ENCODE results near the gene RALGAPA2. TPM values are rescaled to one million over a fixed set of nuclear protein-coding genes. Genes with fewer than 3 reads are reported as not detected.
A peak's percentile ranks its signal among the peaks of the same experiment; 100 is the strongest.

RALGAPA2 gene
- total RNA-seq, 4 donors from 2014 or later, result 20.1 to 27.7 (median 23.0) TPM

DNA sequence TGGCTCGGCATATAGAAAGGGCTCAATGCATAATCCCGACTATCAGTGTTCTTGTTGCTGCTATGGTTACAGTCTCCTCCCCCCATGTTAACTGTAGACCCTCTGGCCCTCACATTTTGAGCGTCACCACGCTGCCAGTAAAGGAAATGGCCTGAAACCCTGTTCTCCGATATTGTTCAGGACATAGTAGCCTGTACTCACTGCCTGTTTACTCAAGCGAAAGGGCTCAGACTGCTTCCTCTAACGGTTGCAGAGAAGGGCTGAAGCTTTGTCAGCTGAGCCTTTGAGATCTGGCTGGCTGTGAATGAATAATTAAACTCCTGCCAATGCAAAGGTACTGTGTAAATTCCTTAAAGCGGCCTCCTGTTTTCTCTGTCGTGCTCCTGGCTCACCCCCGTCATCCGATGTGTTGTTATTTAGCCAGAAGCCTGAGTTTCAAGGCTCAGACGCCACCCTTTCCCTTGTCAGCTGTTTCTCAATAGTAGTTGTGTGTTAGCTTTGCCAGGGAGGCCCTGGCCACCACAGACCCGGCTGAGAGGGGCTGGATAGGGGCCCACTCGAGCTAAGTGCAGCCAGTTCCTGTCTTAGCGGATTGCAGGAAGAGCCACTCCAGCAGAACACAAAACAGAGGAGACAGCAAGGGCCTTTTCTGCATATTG, 31.2 kb upstream of the RALGAPA2 start:
- H3K4me3 ChIP-seq, result no peak overlapping the region
- WGBS, result 25% methylated on average over 15 of the region's 15 CpGs
- peak overlapping the region; percentile 62 to 77 (median 68) for H3K27ac ChIP-seq (replicated peaks in 1 of 4)
- H3K36me3 ChIP-seq, result no peaks in the 10 kb centered on the region
- no peaks in the 10 kb centered on the region for H3K27me3 ChIP-seq
- no peak for DNase-seq (ENCODE audit: extremely low spot score)
- TF ChIP-seq EP300 (IDR thresholded peaks at IDR 0.05), result peak; percentile 42
- TF ChIP-seq POLR2A (IDR thresholded peaks at IDR 0.05; ENCODE audit: low read depth), result no peak
- TF ChIP-seq POLR2AphosphoS5 (IDR thresholded peaks at IDR 0.05), result peak; percentile 48 to 59
- TF ChIP-seq, protein P1, sequence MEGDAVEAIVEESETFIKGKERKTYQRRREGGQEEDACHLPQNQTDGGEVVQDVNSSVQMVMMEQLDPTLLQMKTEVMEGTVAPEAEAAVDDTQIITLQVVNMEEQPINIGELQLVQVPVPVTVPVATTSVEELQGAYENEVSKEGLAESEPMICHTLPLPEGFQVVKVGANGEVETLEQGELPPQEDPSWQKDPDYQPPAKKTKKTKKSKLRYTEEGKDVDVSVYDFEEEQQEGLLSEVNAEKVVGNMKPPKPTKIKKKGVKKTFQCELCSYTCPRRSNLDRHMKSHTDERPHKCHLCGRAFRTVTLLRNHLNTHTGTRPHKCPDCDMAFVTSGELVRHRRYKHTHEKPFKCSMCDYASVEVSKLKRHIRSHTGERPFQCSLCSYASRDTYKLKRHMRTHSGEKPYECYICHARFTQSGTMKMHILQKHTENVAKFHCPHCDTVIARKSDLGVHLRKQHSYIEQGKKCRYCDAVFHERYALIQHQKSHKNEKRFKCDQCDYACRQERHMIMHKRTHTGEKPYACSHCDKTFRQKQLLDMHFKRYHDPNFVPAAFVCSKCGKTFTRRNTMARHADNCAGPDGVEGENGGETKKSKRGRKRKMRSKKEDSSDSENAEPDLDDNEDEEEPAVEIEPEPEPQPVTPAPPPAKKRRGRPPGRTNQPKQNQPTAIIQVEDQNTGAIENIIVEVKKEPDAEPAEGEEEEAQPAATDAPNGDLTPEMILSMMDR (IDR thresholded peaks at IDR 0.05), result no peak
- peaks cover 37 to 46% (median 41%) of the 10 kb centered on the region in 4 donors for H3K4me1 ChIP-seq
- intact Hi-C loops (cut with DNase I), result no loop called here
- H3K9me3 ChIP-seq, result peaks cover 0 to 4% (median 0%) of the 10 kb centered on the region in 4 donors

DNA sequence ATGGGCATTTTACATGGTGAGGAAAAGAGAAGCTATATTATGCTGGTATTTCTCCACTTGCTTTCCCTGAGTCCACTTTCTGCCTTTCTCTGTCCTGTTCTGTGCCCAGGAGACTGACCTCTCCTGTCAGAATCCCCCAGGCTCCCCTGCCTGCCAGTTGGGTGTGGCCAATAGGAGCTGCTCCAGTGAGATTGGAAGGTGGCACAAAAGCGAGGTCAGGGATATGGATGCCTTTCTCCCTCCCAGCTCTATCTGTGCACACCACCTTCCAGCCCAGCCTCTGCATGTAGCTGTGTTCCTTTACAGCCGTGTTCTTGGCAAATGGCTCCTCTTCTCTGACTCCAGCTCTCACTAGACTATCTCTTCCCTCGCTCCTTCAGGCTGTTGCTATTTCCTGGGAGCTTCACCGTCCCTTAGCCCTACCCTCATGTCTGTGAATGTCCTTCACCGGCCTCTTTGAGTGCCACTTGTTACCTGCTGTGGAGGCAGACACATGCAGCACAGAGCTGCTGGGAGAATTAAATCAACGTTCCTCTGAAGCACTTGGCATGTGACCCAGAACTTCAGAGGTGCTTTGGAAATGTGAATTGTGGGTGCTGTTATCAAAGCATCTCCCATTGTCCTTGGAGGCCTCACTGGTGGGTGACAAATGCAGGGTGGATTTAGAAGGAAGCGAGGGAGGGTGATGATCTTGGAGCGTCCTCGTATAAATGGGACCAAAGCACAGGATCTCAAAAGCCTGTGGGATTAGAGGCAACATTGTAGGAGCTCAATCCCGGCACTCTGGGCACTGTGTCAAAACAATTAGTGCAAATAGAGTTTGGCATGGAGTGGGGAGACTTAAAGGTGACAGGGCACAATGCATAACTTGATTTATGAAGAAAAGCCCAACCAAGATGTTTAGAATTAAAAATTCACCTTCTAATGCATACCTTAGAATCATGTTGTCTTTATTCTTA, 28.9 kb upstream of the RALGAPA2 start:
- intact Hi-C loops (cut with DNase I), result no loop called here
- Histone ChIP-seq H3K27ac (replicated peaks in 1 of 4) (peak overlapping the region in 1 of 4 donors; percentile 19), H3K27me3 (no peaks in the 10 kb centered on the region), H3K36me3 (no peaks in the 10 kb centered on the region), H3K9me3 (peaks cover 0 to 4% (median 0%) of the 10 kb centered on the region in 4 donors), H3K4me1 (peaks cover 40 to 46% (median 41%) of the 10 kb centered on the region in 4 donors), H3K4me3 (no peak overlapping the region)
- DNase-seq (ENCODE audit: extremely low spot score), result no peak
- 64% methylated on average over 10 of the region's 10 CpGs for WGBS
- TF ChIP-seq POLR2A (IDR thresholded peaks at IDR 0.05; ENCODE audit: low read depth) (no peak), POLR2AphosphoS5 (IDR thresholded peaks at IDR 0.05) (no peak), EP300 (IDR thresholded peaks at IDR 0.05) (no peak)
- TF ChIP-seq, protein P1 (IDR thresholded peaks at IDR 0.05), result no peak

DNA sequence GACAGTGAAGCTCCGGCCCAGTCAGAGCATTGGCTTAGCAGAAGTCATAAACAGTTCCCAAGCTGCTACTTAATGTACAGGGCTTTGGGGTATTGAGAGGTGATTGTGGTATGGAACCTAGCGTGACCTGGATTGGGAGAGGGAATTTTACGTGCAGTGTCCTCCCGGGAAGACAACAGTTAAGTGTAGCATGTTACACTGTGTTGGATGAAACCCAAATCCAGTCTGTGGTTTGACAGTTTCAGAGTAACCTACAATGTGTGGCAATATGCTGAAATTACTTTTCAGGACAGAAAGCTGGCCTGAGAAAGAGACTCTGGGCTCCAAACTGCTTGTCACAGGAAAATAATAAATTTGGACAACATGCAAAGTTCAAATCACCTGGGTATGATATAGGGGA, 28.1 kb upstream of the RALGAPA2 start:
- peak overlapping the region in 1 of 4 donors; percentile 19 for H3K27ac ChIP-seq (replicated peaks in 1 of 4)

DNA sequence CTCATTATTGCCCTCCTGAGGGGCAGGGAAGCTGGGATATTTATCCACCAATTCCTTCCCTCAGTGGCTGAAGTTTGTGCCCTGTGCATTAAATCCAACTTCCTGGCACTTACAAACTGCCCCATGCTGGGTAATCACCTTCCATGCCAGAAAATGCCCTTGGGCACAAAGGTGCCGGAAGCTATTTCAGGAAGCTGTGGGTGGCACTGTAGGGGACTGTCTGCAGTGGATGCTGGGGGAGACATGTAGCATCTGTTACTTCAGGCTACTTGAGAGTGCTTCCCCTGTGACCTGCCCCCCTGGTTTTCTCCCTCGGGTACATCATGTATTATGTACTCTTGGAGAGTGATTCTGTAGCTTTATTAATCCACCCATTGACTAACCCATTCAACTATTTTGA, 24.7 kb upstream of the RALGAPA2 start:
- H3K27me3 ChIP-seq, result no peaks in the 10 kb centered on the region
- no peak overlapping the region for H3K4me3 ChIP-seq
- peak; percentile 75 for DNase-seq (ENCODE audit: extremely low spot score)
- TF ChIP-seq POLR2A (IDR thresholded peaks at IDR 0.05; ENCODE audit: low read depth) (no peak), POLR2AphosphoS5 (IDR thresholded peaks at IDR 0.05) (no peak), EP300 (IDR thresholded peaks at IDR 0.05) (no peak)
- TF ChIP-seq, protein P1 (IDR thresholded peaks at IDR 0.05), result no peak
- H3K27ac ChIP-seq (replicated peaks in 1 of 4), result no peak overlapping the region
- H3K9me3 ChIP-seq, result peaks cover 0 to 4% (median 0%) of the 10 kb centered on the region in 4 donors
- H3K4me1 ChIP-seq, result peaks cover 17 to 26% (median 22%) of the 10 kb centered on the region in 4 donors
- no peaks in the 10 kb centered on the region for H3K36me3 ChIP-seq
- WGBS, result 53% methylated on average over 1 of the region's 2 CpGs
- intact Hi-C loops (cut with DNase I), result no loop called here

More for the DNA sequence above, 28.1 kb upstream of the RALGAPA2 start:
- H3K4me3 ChIP-seq, result no peak overlapping the region
- DNase-seq (ENCODE audit: extremely low spot score), result no peak
- H3K36me3 ChIP-seq, result no peaks in the 10 kb centered on the region
- peaks cover 40 to 46% (median 41%) of the 10 kb centered on the region in 4 donors for H3K4me1 ChIP-seq
- intact Hi-C loops (cut with DNase I), result no loop called here
- 36% methylated on average over 4 of the region's 4 CpGs for WGBS
- H3K27me3 ChIP-seq, result no peaks in the 10 kb centered on the region
- no peak for TF ChIP-seq POLR2A (IDR thresholded peaks at IDR 0.05; ENCODE audit: low read depth)
- no peak for TF ChIP-seq EP300 (IDR thresholded peaks at IDR 0.05)
- no peak for TF ChIP-seq POLR2AphosphoS5 (IDR thresholded peaks at IDR 0.05)
- TF ChIP-seq, protein P1 (IDR thresholded peaks at IDR 0.05), result no peak
- peaks cover 0 to 4% (median 0%) of the 10 kb centered on the region in 4 donors for H3K9me3 ChIP-seq

Measured in esophagus muscularis mucosa (tissue), 4 donors.